Fibroblast of skin of left biceps (primary cell): ENCODE measurements around the gene TAF4.
"Not testable (repeated sequence)": the region's sequence is repeated elsewhere in the genome, so short reads cannot be mapped to it uniquely, and the experiment has no call there.

Source experiments
- DNase-seq, 2 experiments: peaks; one replicate each; pipeline ENCODE4 v3.0.0-alpha.2; 2013; ENCODE audit warnings: low read depth in 2 of 2

TAF4 gene

GRCh38 chr20:62003567-62004405 lies 61.9 kb downstream of the TAF4 start:
- no peak for DNase-seq

DNA sequence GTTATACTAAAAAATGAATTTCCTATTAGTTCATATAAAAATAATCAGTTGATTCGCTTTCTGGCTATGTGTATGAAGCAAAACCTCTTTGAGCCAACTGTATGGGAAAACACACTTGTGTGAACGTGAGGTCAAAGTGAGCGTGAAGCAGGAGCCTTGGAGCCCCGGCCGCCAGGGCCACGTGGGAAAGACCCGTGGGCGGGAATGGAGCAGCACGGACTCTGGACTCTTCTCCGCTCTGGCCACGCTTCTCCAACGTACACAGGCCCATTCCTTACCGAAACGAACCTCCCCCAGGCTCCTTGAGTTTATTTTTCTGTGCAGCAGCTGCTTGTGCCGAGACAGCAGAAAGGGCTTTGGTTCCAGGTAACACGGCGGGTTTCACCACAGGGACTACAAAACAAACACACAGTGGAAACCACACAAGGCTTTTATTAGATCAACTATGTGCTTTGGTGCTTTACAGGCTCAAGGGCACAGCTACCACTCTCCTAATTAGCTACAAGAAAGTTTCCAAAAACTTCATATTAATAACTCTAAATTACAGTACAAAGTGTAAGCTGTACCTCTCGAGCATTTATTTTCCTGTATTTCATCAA lies 62.7 kb downstream of the TAF4 start:
- no peak for DNase-seq

- no peak for DNase-seq
Measured at GRCh38 chr20:62001178-62001715, 64.4 kb downstream of the TAF4 start.

GRCh38 chr20:61998343-61999121 lies 67.1 kb downstream of the TAF4 start:
- DNase-seq = no peak

DNA sequence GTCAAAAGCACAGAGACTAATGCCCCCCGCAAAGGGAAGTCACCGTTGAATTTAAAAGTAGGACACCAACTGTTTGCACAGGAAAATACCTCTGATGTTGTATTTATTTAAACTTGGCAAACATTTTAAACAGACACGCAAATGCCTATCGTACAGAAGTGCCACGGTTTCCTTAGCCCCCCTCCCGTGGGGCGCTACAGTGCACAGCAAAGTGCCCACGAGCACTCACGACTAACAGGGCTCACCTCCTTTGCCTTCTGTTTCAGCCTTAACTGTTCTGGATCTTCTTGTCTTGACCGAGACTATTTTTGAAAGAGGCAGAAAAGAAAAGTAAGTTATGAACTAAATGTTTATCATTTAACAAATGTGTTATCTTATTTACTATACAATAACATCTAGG lies 67.8 kb downstream of the TAF4 start:
- DNase-seq = no peak

GRCh38 chr20:61997372-61997771 lies 68.3 kb downstream of the TAF4 start:
- no peak for DNase-seq

DNA sequence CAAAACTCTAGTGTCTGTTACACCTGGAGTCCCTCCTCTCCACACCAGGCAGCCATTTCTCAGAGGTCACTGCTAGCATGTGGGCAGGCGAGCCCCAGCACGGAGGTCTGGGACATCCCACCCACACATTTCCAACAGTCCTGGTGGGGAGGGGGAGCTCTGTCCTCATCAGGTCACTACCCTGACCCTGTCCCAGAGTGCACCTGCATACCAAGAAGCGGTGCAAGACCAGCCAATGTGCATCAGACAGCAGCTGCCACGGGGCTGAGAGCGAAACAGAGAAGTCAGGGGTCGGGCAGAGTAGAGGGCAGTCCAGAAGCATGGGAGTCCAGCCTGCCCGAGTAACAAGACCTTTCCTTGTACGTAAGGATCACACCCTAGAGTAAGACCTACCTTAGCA lies 71.1 kb downstream of the TAF4 start:
- no peak for DNase-seq

- DNase-seq = no peak
Measured at GRCh38 chr20:61993058-61993457, 72.6 kb downstream of the TAF4 start.

GRCh38 chr20:61991476-61991875 lies 74.2 kb downstream of the TAF4 start:
- no peak for DNase-seq

- no peak for DNase-seq
Measured at GRCh38 chr20:61990484-61990883, 75.2 kb downstream of the TAF4 start.

DNA sequence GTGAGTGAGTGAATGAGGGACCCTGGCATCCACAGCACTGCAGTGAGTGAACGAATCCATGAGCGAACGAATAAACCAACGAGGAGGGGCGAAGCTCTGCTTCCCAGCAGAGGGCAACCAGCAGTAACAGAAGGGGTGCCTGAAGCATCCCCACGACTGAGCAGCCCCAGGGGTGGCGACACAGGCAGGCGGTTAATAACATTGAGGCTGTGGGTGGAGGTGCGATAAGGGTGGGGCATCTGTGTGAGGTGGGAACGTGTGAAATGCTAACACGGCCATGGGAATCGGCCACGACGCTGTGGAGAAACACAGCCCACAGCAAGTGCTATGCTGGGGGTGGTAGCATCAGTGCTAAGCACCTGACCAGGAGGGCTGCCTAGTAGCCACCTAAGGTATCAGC lies 75.9 kb downstream of the TAF4 start:
- no peak for DNase-seq

- DNase-seq = no peak
Measured at GRCh38 chr20:61988665-61989064, 77.0 kb downstream of the TAF4 start.

GRCh38 chr20:61986762-61987321 lies 78.8 kb downstream of the TAF4 start:
- no peak for DNase-seq

DNA sequence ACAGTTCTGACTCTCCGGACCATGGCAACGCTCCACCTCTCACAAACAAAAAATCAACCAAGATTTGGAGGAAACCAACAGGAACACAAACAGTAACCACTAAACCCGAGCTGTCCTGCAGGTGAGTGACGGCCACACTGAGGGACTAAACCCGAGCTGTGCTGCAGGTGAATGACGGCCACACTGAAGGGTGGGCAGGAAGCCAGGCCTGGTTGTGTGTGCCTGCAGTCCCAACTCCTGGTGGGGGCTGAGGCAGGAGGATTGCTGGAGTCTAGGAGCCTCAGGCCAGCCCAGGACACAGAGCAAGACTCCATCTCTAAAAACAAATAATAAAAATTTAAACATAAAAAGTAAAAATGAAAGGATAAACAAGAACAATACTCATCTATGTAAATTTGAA lies 80.6 kb downstream of the TAF4 start:
- no peak for DNase-seq

DNA sequence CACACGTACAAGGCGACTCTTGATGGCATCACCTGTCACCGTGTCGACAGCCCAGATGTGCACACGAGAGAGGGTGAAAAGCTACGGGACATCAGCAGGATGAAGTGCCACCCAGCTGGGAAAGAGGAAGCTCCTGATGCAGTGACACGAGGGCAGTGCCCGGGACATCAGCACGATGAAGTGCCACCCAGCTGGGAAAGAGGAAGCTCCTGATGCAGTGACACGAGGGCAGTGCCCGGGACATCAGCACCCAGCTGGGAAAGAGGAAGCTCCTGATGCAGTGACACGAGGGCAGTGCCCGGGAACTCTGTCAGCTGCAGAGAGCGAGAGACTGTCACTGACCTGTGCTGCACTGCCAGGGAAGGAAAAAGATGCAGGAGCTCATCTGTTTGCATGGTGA lies 81.2 kb downstream of the TAF4 start:
- DNase-seq = not testable (repeated sequence)

DNA sequence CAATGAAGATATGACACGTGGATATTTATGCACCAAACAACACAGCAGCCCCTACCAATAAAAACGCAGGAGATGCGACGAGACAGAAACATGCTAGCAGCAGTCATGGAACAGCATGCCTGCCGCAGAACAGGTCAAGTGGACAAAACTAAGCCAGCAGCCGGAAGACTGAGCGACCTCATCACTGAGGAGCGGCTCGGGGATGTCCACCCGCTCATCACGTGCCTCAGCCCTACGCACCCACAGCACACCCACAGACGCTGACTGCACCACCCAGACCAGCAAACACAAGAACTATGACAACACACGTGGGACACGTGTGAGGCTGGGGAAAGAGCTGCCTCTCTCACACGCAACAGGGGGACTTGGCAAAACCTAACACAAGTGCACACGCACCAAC lies 81.7 kb downstream of the TAF4 start:
- no peak for DNase-seq

GRCh38 chr20:61982951-61983315 lies 82.7 kb downstream of the TAF4 start:
- no peak for DNase-seq

- DNase-seq = no peak
Measured at GRCh38 chr20:61982191-61982950, 83.3 kb downstream of the TAF4 start.

DNA sequence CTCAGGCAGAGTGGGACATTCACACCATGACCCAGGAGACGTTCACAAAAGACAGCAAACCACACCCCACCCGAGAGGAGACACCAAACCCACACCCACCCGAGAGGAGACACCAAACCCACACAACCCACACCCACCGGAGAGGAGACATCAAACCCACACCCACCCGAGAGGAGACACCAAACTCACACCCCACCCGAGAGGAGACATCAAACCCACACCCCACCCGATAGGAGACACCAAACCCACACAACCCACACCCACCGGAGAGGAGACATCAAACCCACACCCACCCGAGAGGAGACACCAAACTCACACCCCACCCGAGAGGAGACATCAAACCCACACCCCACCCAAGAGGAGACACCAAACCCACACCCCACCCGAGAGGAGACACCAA lies 84.0 kb downstream of the TAF4 start:
- DNase-seq = not testable (repeated sequence)

DNA sequence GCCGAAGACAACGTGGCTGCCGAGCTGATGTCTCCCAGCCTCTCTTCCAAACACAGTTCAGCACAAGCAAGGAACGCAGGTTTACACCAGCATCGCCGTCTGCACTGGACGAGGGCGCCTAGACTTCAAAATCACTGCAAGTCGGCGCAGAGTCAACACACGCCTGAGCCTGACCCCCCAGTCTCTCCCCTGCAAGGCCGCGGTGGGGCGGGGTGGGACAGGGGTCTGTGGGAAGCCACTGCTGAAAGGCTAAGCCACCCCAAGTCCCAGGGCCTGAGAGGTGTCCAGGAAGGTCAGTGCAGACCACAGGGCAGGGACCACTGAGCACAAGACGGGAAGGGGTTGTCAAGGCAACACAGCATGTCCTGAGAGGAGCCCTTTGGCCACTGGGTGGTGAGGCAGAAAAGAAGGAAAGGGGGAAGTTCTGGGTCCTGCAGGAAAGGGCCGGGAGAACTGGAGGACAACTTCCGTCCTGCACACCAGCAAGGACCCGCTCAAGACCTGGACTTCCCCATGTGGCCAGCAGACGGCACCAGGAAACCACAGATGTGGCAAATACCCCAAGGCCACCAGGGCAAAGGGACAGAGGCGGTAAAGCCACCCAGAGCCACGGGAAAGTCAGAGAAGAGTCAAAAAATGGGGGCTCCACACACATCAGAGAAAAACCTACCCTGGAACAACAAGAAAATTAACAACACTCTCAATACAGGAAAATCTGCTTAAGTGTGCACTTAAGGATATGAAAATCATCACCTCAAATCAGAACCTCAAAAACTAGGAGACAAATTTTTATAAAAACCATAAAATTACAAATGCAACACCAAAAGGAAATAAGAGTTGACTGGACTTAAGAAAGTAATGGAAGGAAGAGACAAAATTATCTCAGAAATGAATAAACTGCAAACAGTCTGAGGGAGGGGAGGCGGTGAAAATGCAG lies 84.8 kb downstream of the TAF4 start:
- no peak for DNase-seq
